ENCODE measurements around the gene TRIM26. TPM values are rescaled to one million over a fixed set of nuclear protein-coding genes. Genes with fewer than 3 reads are reported as not detected.
A peak's percentile ranks its signal among the peaks of the same experiment; 100 is the strongest.

The TRIM26 gene
- total RNA-seq, 1 donor: 32.4 TPM

GRCh38 chr6:30219244-30219643 lies 6.0 kb upstream of the TRIM26 start:
- peak; percentile 67 for DNase-seq (ENCODE audit: low read depth)
- no peak overlapping the region for H3K4me3 ChIP-seq (ENCODE audit: low read depth, low read length)
- TF ChIP-seq CTCF (IDR thresholded peaks at IDR 0.05; ENCODE audit: insufficient read depth, low read length): peak; percentile 97

GRCh38 chr6:30216096-30216495 lies 2.9 kb upstream of the TRIM26 start:
- no peak overlapping the region for H3K4me3 ChIP-seq (ENCODE audit: low read depth, low read length)
- TF ChIP-seq CTCF (IDR thresholded peaks at IDR 0.05; ENCODE audit: insufficient read depth, low read length): no peak
- DNase-seq (ENCODE audit: low read depth): no peak

- DNase-seq (ENCODE audit: low read depth): no peak
- TF ChIP-seq CTCF (IDR thresholded peaks at IDR 0.05; ENCODE audit: insufficient read depth, low read length): no peak
- H3K4me3 ChIP-seq (ENCODE audit: low read depth, low read length): peak overlapping the region; percentile 80
These were observed 1.4 kb upstream of the TRIM26 start for GRCh38 chr6:30214657-30214982.

DNA sequence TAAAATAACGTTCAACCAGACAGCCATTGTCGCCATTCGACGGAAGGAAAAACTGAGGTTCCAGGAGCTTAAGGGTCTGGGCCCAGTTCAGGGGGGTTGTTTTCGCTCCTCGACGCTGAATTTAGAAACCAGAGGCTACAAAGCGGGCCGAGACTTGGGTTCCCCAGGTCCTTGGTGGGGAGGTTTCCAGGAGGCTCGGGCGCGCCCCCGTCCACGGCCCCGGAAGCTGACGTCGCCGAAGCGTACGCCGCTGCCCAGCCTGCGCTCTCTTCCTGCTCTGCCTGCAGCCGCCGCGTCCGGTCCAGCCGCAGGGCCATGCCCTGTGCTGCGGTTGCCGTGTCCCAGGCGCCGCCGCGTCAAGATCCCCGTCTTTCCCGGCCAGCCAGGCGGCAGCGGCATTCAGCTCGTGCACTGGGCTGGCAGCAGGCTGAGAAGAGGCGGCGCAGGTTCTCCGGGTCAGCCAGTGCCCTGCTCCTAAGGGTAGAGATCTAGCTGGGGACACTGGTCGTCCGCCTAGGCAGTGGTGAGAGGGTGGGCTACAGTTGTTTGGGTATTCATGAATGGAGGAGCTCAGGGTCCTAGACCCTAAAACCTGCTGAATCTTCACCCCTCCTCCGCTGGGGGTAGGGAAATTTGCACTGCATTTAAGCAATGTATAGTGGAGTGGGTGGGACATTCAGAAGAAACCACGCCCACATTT lies 901 bp upstream of the TRIM26 start:
- peak; percentile 67 for DNase-seq (ENCODE audit: low read depth)
- no peak for TF ChIP-seq CTCF (IDR thresholded peaks at IDR 0.05; ENCODE audit: insufficient read depth, low read length)
- H3K4me3 ChIP-seq (ENCODE audit: low read depth, low read length): peak overlapping the region; percentile 80

DNA sequence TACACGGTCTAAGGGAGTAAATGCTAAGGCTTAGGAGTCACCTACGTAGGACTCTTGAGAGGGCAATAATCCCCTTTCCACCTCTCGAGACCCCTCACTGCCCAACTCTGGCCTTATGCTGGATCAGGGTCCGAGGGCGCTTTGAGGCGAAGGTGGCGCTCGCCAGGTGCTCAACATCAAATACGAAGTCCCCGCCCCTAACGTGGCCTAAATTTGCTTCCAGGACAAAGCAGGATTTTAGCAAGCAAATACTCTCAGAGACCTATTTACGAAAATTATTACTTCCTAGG lies 406 bp upstream of the TRIM26 start:
- TF ChIP-seq CTCF (IDR thresholded peaks at IDR 0.05; ENCODE audit: insufficient read depth, low read length): no peak
- DNase-seq (ENCODE audit: low read depth): no peak

DNA sequence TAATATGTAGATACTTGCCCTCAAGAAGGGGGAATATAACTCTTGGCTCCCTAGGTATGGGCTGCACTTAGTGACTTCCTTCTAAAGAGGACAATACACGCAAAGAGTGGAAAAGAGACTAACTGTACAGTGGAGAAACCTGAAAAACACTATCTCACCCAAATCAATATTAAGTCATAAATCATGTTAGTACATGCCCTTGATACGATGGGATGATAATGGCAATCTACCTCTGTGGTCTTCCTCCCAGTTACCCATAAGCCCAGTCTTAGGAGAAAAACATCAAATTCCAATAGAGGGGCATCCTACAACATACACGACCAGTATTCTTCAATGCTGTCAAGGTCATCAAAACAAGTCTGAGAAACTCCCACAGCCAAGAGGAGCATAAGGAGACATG lies 1.3 kb downstream of the TRIM26 start:
- no peak for TF ChIP-seq CTCF (IDR thresholded peaks at IDR 0.05; ENCODE audit: insufficient read depth, low read length)
- DNase-seq (ENCODE audit: low read depth): no peak
- H3K4me3 ChIP-seq (ENCODE audit: low read depth, low read length): peak overlapping the region; percentile 94

More for the DNA sequence above, 406 bp upstream of the TRIM26 start:
- peak overlapping the region; percentile 80 for H3K4me3 ChIP-seq (ENCODE audit: low read depth, low read length)

- no peak for TF ChIP-seq CTCF (IDR thresholded peaks at IDR 0.05; ENCODE audit: insufficient read depth, low read length)
- DNase-seq (ENCODE audit: low read depth): no peak
- H3K4me3 ChIP-seq (ENCODE audit: low read depth, low read length): peak overlapping the region; percentile 46
These were observed 1.9 kb downstream of the TRIM26 start for GRCh38 chr6:30211306-30211705.

All from fibroblast of the aortic adventitia (primary cell).